Activated B cell treated with CpG ODN at 0.5 μM for 24 hours (primary cell): ENCODE results near the gene GIMAP4. TPM values are rescaled to one million over a fixed set of nuclear protein-coding genes. Genes with fewer than 3 reads are reported as not detected.

Experiments used
- ATAC-seq: fragments of 200-7000 bp; cut with Tn5 transposase; one replicate; pipeline ENCODE4 v1.10.0; 2021; ENCODE audit warnings: low read depth, mild to moderate bottlenecking, moderate library complexity
- CTCF ChIA-PET: fragments of 350-600 bp; sonication (Branson Sonifier 250); formaldehyde crosslinking; loops from one replicate; lab custom pipeline; 2021; ENCODE audit warnings: antibody characterized with exemption; lab: Charles Lee
- POLR2A ChIA-PET: fragments of 350-600 bp; sonication (Branson Sonifier 250); formaldehyde crosslinking; loops from one replicate; lab custom pipeline; 2021; ENCODE audit warnings: antibody characterized with exemption; lab: Charles Lee
- DNase-seq: peaks from one replicate; pipeline ENCODE4 v3.0.0; 2022
- H3K27ac Mint-ChIP-seq: one replicate; pipeline ENCODE4 v1.8.0; 2020; ENCODE audit warnings: mixed read lengths
- H3K27me3 Mint-ChIP-seq: one replicate; pipeline ENCODE4 v1.8.0; 2021; ENCODE audit warnings: mixed read lengths
- H3K36me3 Mint-ChIP-seq: one replicate; pipeline ENCODE4 v1.8.0; 2021; ENCODE audit warnings: low read depth, mixed read lengths
- H3K4me1 Mint-ChIP-seq: one replicate; pipeline ENCODE4 v1.8.0; 2021; ENCODE audit warnings: mixed read lengths
- H3K4me3 Mint-ChIP-seq: one replicate; pipeline ENCODE4 v1.8.0; 2020; ENCODE audit warnings: mild to moderate bottlenecking, mixed read lengths
- H3K9me3 Mint-ChIP-seq: one replicate; pipeline ENCODE4 v1.8.0; 2020; ENCODE audit warnings: mixed read lengths
- intact Hi-C: fragments of 100-400 bp; cut with micrococcal nuclease; formaldehyde crosslinking; loops from one replicate; pipeline ENCODE4 v1.15.1; 2024
- total RNA-seq: library from RNA; stranded (reverse); gene quantifications from 2 replicates; pipeline ENCODE4 v1.2.3, GENCODE V29; 2022
- TF ChIP-seq, protein P1 (sequence below): fragments of 200-600 bp; IDR thresholded peaks from one replicate; pipeline ENCODE4 v1.8.0; 2022; ENCODE audit warnings: antibody characterized with exemption, mild to moderate bottlenecking

Gene GIMAP4
- total RNA-seq, 1 donor from 2014 or later = 0.40 TPM

DNA sequence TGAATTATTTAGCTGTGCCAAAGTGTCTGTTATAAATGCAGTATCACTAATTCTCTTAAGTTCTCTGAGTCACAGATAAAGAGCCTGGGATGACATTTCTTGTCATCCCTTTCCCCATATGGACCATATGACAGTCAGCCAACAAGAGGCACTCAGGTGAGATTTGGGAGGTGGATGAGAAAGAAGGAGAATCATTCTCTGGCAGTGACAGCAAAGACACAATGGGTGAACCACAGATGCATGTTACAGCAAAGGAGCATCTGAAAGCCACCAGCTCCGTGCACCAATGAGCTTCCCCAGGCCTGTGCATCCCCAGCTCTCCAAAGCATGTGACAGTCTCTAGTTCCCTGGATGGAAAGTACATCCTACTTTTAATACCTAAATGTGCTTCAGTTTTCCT is 54.2 kb downstream of the GIMAP4 start:
- no peaks in the 10 kb centered on the region for H3K36me3 Mint-ChIP-seq
- ChIA-PET CTCF (no interaction called here), POLR2A (no interaction called here)
- H3K9me3 Mint-ChIP-seq = no peaks in the 10 kb centered on the region
- DNase-seq (no peak), ATAC-seq (no peak)
- H3K4me3 Mint-ChIP-seq = no peak overlapping the region
- no peak overlapping the region for H3K27ac Mint-ChIP-seq
- TF ChIP-seq, protein P1, sequence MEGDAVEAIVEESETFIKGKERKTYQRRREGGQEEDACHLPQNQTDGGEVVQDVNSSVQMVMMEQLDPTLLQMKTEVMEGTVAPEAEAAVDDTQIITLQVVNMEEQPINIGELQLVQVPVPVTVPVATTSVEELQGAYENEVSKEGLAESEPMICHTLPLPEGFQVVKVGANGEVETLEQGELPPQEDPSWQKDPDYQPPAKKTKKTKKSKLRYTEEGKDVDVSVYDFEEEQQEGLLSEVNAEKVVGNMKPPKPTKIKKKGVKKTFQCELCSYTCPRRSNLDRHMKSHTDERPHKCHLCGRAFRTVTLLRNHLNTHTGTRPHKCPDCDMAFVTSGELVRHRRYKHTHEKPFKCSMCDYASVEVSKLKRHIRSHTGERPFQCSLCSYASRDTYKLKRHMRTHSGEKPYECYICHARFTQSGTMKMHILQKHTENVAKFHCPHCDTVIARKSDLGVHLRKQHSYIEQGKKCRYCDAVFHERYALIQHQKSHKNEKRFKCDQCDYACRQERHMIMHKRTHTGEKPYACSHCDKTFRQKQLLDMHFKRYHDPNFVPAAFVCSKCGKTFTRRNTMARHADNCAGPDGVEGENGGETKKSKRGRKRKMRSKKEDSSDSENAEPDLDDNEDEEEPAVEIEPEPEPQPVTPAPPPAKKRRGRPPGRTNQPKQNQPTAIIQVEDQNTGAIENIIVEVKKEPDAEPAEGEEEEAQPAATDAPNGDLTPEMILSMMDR = no peak
- H3K4me1 Mint-ChIP-seq = no peaks in the 10 kb centered on the region
- intact Hi-C loops = no loop called here
- H3K27me3 Mint-ChIP-seq = no peaks in the 10 kb centered on the region

Other genes with a start within 250 kb of the GIMAP4 start
- gene LRRC61, start 244.0 kb upstream of the GIMAP4 start, total RNA-seq = 10.7 and 11.0 TPM in 2 replicates
- 10.1 and 14.3 TPM in 2 replicates for gene ACTR3C, start 243.8 kb upstream of the GIMAP4 start, total RNA-seq
- gene RARRES2, start 225.8 kb upstream of the GIMAP4 start, total RNA-seq = not detected in 2 replicates
- 106 and 116 TPM in 2 replicates for gene REPIN1, start 198.6 kb upstream of the GIMAP4 start, total RNA-seq
- 8.0 and 8.8 TPM in 2 replicates for gene ZNF775, start 188.1 kb upstream of the GIMAP4 start, total RNA-seq
- 0.22 TPM in 1 of 2 replicates, not detected in the other for gene GIMAP8, start 116.8 kb upstream of the GIMAP4 start, total RNA-seq
- 0.39 TPM in 1 of 2 replicates, not detected in the other for gene GIMAP7, start 52.5 kb upstream of the GIMAP4 start, total RNA-seq
- 0.17 and 0.35 TPM in 2 replicates for gene GIMAP6, start 65.0 kb downstream of the GIMAP4 start, total RNA-seq
- 19.5 and 21.7 TPM in 2 replicates for gene GIMAP2, start 118.3 kb downstream of the GIMAP4 start, total RNA-seq
- gene GIMAP1, start 149.2 kb downstream of the GIMAP4 start, total RNA-seq = 0.29 and 0.89 TPM in 2 replicates
- 0.16 and 0.54 TPM in 2 replicates for gene GIMAP5, start 170.0 kb downstream of the GIMAP4 start, total RNA-seq
- gene TMEM176B, start 233.0 kb downstream of the GIMAP4 start, total RNA-seq = 0.47 TPM in 1 of 2 replicates, not detected in the other
- not detected in 2 replicates for gene TMEM176A, start 233.4 kb downstream of the GIMAP4 start, total RNA-seq